Loucy (cell line): ENCODE data around the gene ZMIZ2.

ENCODE experiments used
- EZH2phosphoT487 ChIP-seq: fragments of 200-600 bp; IDR thresholded peaks from 2 replicates; pipeline ENCODE4 v1.6.1; 2018; ENCODE audit warnings: antibody characterized with exemption, mild to moderate bottlenecking, moderate library complexity, borderline replicate concordance
- TF ChIP-seq, protein P1 (sequence below): fragments of 200-600 bp; sonication (generic); conservative IDR thresholded peaks from 2 replicates; pipeline ENCODE4 v1.5.1; 2014; ENCODE audit warnings: mild to moderate bottlenecking, antibody characterized with exemption, low read length

DNA sequence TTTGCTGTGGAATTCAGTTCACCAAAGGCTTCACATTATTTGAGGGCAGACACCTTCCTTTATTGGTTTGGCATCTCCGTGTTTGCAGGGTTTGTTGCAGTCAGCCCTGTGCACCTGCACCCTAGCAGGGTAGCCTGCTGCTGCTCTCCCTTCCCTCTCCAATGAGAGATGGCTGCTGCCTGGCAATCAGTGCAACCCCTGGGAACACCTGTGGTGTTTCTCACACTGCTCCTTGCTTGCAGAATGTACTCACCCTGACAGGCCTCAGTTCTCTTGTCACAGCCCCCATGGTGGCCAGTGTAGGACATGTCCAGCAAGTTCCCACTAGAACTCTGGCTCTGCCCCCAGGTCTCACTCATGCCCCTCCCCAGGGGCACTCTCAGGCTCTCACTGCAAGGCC is 35.7 kb downstream of the ZMIZ2 start:
- TF ChIP-seq, protein P1, sequence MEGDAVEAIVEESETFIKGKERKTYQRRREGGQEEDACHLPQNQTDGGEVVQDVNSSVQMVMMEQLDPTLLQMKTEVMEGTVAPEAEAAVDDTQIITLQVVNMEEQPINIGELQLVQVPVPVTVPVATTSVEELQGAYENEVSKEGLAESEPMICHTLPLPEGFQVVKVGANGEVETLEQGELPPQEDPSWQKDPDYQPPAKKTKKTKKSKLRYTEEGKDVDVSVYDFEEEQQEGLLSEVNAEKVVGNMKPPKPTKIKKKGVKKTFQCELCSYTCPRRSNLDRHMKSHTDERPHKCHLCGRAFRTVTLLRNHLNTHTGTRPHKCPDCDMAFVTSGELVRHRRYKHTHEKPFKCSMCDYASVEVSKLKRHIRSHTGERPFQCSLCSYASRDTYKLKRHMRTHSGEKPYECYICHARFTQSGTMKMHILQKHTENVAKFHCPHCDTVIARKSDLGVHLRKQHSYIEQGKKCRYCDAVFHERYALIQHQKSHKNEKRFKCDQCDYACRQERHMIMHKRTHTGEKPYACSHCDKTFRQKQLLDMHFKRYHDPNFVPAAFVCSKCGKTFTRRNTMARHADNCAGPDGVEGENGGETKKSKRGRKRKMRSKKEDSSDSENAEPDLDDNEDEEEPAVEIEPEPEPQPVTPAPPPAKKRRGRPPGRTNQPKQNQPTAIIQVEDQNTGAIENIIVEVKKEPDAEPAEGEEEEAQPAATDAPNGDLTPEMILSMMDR = no peak
- no peak for TF ChIP-seq EZH2phosphoT487
